Colonic mucosa (tissue), 4 donors: ENCODE results near the gene FBXO3. TPM values are rescaled to one million over a fixed set of nuclear protein-coding genes. Genes with fewer than 3 reads are reported as not detected.

ENCODE experiments used
- DNase-seq: peaks from one replicate; pipeline ENCODE4 v3.0.0-alpha.2; 2020
- H3K27ac ChIP-seq: fragments of 200-600 bp; one replicate; pipeline ENCODE4 v1.8.0; 2021
- H3K27me3 ChIP-seq: fragments of 200-600 bp; one replicate; pipeline ENCODE4 v1.8.0; 2021
- H3K36me3 ChIP-seq: fragments of 200-600 bp; one replicate; pipeline ENCODE4 v1.8.0; 2021
- H3K4me1 ChIP-seq: fragments of 200-600 bp; one replicate; pipeline ENCODE4 v1.8.0; 2021; ENCODE audit warnings: mild to moderate bottlenecking
- H3K4me3 ChIP-seq: fragments of 200-600 bp; one replicate; pipeline ENCODE4 v1.8.0; 2021
- H3K9ac ChIP-seq, 2 donors: one replicate each; pipeline ENCODE4 v1.7.0; 2013; ENCODE audit warnings: control low read depth in 2 of 2, low read depth in 2 of 2, low read length in 2 of 2
- H3K9me3 ChIP-seq: fragments of 200-600 bp; one replicate; pipeline ENCODE4 v1.8.0; 2021
- CTCF ChIP-seq: fragments of 200-600 bp; IDR thresholded peaks from one replicate; pipeline ENCODE4 v1.8.0; 2022; ENCODE audit warnings: antibody characterized with exemption, mild to moderate bottlenecking
- intact Hi-C: fragments of 100-400 bp; cut with DNase I; formaldehyde crosslinking; loops from one replicate; pipeline ENCODE4 v1.14.1; 2022
- total RNA-seq, 2 donors: library from RNA; stranded (reverse); fragmentation: NEBNext Ultra II Directional in 1 of 2; extraction: Animal tissue kit (Norgen Biotek cat#: 25700) in 1 of 2; gene quantifications; one replicate each; pipeline ENCODE4 v1.2.1, GENCODE V29; 2021
- donor health status: healthy.
- donor health status: DM: no; HTN: no; CAD: no.
- donor health status: DM: no; HTN: no; CAD: no.

FBXO3 gene
- total RNA-seq, 2 donors from 2014 or later = 30.0 to 36.9 TPM

- Histone ChIP-seq H3K4me1 (peaks cover 13% of the 10 kb centered on the region), H3K36me3 (no peaks in the 10 kb centered on the region), H3K27ac (peak overlapping the region; percentile 79), H3K9me3 (no peaks in the 10 kb centered on the region), H3K4me3 (peak overlapping the region; percentile 45), H3K27me3 (no peaks in the 10 kb centered on the region), H3K9ac (peak overlapping the region; percentile 4 to 37)
- intact Hi-C loops = no loop called here
- no peak for DNase-seq
- no peak for TF ChIP-seq CTCF
Measured at GRCh38 chr11:33701302-33702230, 72.8 kb downstream of the FBXO3 start.

- intact Hi-C loops = no loop called here
- no peaks in the 10 kb centered on the region for H3K9me3 ChIP-seq
- DNase-seq = peak; percentile 98
- peaks cover 13% of the 10 kb centered on the region for H3K4me1 ChIP-seq
- TF ChIP-seq CTCF = no peak
- peak within 1 kb of the TSS; percentile 45 for H3K4me3 ChIP-seq
- peak within 1 kb of the TSS; percentile 37 to 54 for H3K9ac ChIP-seq
- no peaks in the 10 kb centered on the region for H3K36me3 ChIP-seq
- peak within 1 kb of the TSS; percentile 79 for H3K27ac ChIP-seq
- H3K27me3 ChIP-seq = no peaks in the 10 kb centered on the region
Measured at GRCh38 chr11:33700502-33701271, 73.6 kb downstream of the FBXO3 start, which contains the start of gene C11orf91. C11orf91 (minus strand) TSS chr11:33700826; CDS start chr11:33700740, 86 bp downstream.

- H3K36me3 ChIP-seq = no peaks in the 10 kb centered on the region
- TF ChIP-seq CTCF = no peak
- peaks cover 13% of the 10 kb centered on the region for H3K4me1 ChIP-seq
- no peak for DNase-seq
- intact Hi-C loops = no loop called here
- H3K4me3 ChIP-seq = peak overlapping the region; percentile 45
- peak overlapping the region; percentile 79 for H3K27ac ChIP-seq
- no peaks in the 10 kb centered on the region for H3K9me3 ChIP-seq
- H3K9ac ChIP-seq = peak overlapping the region in 1 of 2 donors; percentile 54
- H3K27me3 ChIP-seq = no peaks in the 10 kb centered on the region
Measured at GRCh38 chr11:33700063-33700501, 74.2 kb downstream of the FBXO3 start.

- no peak for TF ChIP-seq CTCF
- Histone ChIP-seq H3K4me3 (peak overlapping the region; percentile 45), H3K9ac (peak overlapping the region in 1 of 2 donors; percentile 54), H3K4me1 (peaks cover 12% of the 10 kb centered on the region), H3K36me3 (no peaks in the 10 kb centered on the region), H3K9me3 (no peaks in the 10 kb centered on the region), H3K27ac (peak overlapping the region; percentile 79), H3K27me3 (no peaks in the 10 kb centered on the region)
- DNase-seq = peak; percentile 82
- intact Hi-C loops = loop anchor here (10.0 kb wide), 1 partner anchor 535 kb away; the partner anchor contains the start of gene CSTF3
Measured at GRCh38 chr11:33699515-33700062, 74.7 kb downstream of the FBXO3 start.

- no peaks in the 10 kb centered on the region for H3K27me3 ChIP-seq
- H3K4me3 ChIP-seq = no peak overlapping the region
- H3K27ac ChIP-seq = no peak overlapping the region
- TF ChIP-seq CTCF = no peak
- no peak overlapping the region for H3K9ac ChIP-seq
- no peak for DNase-seq
- no peaks in the 10 kb centered on the region for H3K36me3 ChIP-seq
- H3K4me1 ChIP-seq = peaks cover 9% of the 10 kb centered on the region
- no peaks in the 10 kb centered on the region for H3K9me3 ChIP-seq
- intact Hi-C loops = loop anchor here (10.0 kb wide), 1 partner anchor 534 kb away; the partner anchor contains the start of gene CSTF3
Measured at GRCh38 chr11:33698921-33699320, 75.4 kb downstream of the FBXO3 start.
